Measurements from ENCODE around the gene AFAP1L2.

AFAP1L2 gene

DNA sequence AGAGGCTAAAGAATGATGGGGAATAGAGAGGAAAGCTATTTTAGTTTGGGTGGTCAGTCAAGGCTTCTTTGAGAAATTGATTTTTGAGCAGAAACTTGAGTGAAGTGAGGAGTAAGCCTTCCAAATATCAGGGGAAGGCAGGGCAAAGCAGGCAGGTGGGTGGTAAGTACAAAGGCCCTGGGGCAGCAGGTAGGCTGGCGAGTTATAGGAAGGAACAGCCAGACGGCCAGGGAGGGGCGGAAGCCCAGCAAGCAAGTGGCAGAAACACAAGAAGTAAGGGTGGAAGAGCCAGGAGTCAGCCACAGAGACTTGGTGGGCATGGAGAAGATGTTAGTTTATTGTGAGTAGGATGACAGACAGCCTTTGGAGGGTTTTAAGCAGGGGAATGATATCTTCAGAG is 130.4 kb downstream of the AFAP1L2 start:
- DNase-seq: no peak

GRCh38 chr10:114272696-114273095 is 131.6 kb downstream of the AFAP1L2 start:
- DNase-seq: no peak

- DNase-seq: no peak
Observed at GRCh38 chr10:114271779-114272167, 132.5 kb downstream of the AFAP1L2 start.

DNA sequence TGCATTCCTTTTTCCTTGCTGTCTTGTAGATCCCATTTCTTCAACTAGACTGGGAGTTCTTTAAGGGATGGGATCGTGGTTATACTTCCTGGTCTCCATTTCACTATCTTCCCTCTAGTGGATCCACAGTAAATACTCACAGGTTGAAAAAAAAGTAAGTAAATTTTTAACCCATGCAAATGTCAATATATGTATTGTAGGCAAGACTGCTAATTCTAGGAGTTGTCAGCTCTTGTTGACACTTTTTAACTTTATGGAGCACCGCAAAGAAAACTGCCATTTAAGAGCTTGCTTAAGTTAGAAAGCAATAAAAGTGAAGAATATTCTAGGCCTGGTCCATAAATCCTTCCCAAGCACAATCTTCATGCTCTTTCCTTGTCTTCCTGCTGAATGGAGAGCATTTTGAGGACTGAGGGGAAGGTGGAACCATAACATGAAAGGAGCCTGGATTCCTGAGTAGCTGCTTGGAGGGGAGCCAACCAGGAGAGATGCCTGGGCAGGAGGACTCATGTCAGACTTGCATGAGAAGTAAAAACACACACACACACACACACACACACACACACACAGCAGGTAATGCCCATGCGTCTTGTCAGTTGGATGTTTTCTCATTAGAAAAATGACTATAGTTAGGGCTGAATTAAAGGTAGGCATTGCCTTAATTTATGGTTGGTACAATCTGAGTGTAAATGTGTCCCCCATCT is 133.1 kb downstream of the AFAP1L2 start:
- DNase-seq: no peak

- DNase-seq: no peak
Observed at GRCh38 chr10:114266521-114266920, 137.8 kb downstream of the AFAP1L2 start.

GRCh38 chr10:114265392-114266053 is 138.8 kb downstream of the AFAP1L2 start:
- no peak for DNase-seq

DNA sequence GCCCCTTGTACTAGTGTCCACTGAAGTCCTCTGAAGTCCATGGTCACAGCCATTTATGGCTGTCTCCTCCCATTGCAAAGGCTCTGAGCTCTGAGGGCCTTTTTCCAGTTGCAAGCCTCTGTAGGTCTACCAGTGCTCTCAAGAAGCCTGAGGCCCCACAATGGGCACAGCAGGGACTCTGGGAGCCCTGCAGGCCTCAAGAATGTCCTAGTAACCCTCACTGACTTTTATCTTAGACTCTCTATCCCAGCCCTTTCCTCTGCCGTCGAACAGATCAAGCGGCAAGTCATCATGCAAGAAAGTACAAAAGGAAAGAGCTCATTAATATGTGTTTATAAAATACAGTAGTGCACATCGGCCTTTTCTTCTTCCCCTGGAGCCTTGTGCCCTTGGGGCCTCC is 141.8 kb downstream of the AFAP1L2 start:
- no peak for DNase-seq

DNA sequence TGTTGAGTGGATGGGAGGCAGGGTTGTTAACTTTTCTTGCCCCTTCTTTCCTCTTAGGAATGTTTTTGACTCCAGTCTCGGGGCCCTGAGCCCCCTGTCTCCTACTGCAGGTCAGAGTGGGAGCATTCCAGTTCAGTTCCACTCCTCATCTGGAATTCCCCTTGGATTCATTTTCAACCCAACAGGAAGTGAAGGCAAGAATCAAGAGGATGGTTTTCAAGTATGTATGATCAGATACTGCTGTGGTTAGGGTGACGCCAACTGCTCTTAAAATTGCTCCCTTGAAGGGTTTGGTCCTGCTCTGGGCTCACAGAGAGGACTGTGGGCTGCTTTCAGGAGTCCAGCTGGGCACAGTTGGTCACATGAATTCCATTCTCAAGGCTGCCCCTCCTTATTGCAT is 143.2 kb downstream of the AFAP1L2 start:
- DNase-seq: no peak

GRCh38 chr10:114260366-114260765 is 143.9 kb downstream of the AFAP1L2 start:
- no peak for DNase-seq

GRCh38 chr10:114259824-114260223 is 144.5 kb downstream of the AFAP1L2 start:
- no peak for DNase-seq

DNA sequence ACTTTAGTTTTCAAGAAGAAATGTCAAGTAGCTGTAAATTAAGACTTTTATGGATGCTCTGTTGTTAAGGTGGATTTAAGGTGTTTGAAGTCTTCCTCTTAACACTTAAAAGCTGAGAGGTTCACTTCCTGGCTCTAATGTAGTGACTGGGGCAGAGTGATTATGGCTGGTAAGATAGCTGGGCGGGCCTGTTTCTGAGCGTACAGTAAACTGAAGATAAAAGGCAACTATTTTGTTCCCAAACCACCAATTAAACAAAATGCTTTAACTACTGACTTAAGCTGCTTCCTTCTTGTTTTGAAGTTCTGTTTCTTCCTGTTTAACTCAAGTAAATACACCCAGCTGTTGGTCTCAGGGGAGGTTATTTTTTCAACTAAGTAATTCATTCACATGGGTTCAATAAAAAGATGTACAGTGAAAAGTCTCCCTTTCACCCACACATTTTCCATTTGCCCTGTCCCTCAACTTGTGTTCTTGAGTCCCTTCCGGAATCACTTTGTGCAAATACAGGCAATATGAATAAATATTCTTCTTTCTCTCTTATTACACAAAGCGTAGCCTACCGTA is 145.9 kb downstream of the AFAP1L2 start:
- DNase-seq: no peak

DNA sequence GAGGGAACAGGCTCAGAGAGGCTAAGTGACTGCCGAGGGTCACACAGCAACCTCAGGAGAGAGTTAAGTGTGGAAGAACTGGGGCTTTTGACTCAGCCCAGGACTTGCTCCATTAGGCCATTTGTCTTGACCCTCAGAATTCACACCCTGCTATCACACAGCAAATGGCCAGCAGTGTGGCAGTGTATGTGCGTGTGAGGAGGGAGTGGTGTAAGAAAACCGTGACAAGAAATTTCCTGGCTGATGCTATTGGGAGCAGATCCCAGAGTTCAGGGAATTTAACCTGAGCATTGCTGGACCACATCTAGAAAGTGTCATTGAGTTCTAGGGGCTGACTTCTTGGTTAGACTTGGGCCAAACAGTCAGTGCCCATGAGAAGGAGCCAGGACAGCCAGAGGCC is 146.8 kb downstream of the AFAP1L2 start:
- no peak for DNase-seq

DNA sequence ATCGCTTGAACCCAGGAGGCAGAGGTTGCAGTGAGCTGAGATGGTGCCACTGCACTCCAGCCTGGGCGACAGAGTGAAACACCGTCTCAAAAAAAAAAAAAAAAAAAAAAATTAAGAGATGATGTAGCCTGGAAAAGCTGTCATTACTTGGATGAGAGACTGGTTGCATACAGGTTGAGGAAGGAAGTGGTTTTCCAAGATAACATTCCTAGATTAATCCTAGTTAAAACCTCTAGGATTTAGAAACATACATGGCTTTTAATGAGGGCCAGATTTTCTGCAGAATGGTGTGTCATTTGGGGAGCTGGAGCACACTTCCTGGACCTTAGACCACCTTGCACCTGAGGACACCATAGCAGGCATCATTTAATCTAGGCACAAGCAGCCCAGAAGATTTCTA is 147.5 kb downstream of the AFAP1L2 start:
- no peak for DNase-seq

- no peak for DNase-seq
Observed at GRCh38 chr10:114256008-114256765, 148.1 kb downstream of the AFAP1L2 start.

GRCh38 chr10:114255227-114255626 is 149.1 kb downstream of the AFAP1L2 start:
- DNase-seq: no peak

- DNase-seq: no peak
Observed at GRCh38 chr10:114252883-114253282, 151.4 kb downstream of the AFAP1L2 start.

GRCh38 chr10:114252092-114252491 is 152.2 kb downstream of the AFAP1L2 start:
- DNase-seq: no peak

GRCh38 chr10:114250716-114251115 is 153.6 kb downstream of the AFAP1L2 start:
- DNase-seq: no peak

DNA sequence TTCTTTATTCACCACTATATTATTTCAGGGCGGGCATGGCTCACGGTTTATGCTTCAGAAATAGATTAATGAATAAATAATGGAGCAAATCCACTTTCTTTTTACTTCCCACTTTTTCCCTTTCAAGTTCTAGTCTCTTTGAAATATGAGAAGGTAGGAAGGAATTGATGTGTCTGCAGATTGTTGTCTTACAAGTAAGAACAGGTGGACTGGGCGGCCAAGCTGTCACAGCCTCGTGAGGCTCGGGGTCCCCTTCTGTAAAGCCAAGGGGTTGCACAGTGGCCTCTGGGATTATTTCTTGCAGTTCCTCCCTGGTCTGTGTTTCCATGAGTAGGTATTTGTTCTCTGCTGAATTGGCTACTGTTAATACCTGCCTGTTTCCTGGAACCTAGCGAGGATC is 154.1 kb downstream of the AFAP1L2 start:
- no peak for DNase-seq

DNA sequence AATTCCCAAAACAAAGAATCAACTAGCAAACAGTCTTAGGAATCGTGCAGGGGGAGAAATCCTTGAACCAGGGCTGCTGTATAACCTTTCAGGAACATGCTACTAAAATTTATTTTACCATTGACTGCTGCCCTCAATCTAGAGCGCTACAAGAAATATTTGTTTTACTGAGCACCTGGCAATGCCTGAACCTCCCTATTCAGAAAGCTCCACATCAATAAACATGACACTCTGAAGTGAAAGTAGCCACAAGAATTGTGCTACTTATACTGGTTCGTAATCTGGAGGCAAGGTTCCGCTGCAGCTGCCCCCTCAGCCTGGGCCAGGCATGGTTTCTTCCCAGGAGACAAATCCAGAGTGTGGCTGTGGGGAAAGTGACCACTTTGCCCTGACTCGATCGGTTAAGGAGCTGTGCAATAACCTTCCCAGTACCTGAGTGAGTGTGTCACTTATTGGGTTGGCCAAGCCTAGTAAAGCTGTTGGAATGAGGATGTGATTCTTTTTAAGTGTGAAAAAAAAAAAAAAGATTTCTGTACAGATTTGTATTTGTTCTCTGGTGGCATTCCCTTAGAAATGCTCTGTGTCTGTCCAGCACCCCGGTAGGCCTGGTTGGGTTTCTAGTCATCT is 157.5 kb downstream of the AFAP1L2 start:
- no peak for DNase-seq

- DNase-seq: no peak
Observed at GRCh38 chr10:114245121-114245791, 159.0 kb downstream of the AFAP1L2 start.

All from hypothalamus (tissue), 51 donors.